ENCODE data around the gene FTSJ3.
A peak's percentile ranks its signal among the peaks of the same experiment; 100 is the strongest.
"Not testable (repeated sequence)": the region's sequence is repeated elsewhere in the genome, so short reads cannot be mapped to it uniquely, and the experiment has no call there.

The FTSJ3 gene

GRCh38 chr17:63827002-63827800 lies at the start of gene FTSJ3, which contains the start of gene PSMC5:
FTSJ3 (minus strand) TSS chr17:63827663; CDS start chr17:63826902, 761 bp downstream.
PSMC5 (plus strand) TSS chr17:63827431; CDS start chr17:63827491, 60 bp downstream.
- peak; percentile 80 to 99 (median 95) for DNase-seq

GRCh38 chr17:63874693-63875092 lies 47.2 kb upstream of the FTSJ3 start:
- not testable (repeated sequence) for DNase-seq

- DNase-seq = not testable (repeated sequence)
Observed at GRCh38 chr17:63874061-63874626, 46.7 kb upstream of the FTSJ3 start.

GRCh38 chr17:63873577-63873976 lies 46.1 kb upstream of the FTSJ3 start, which contains the start of gene CSH2:
CSH2 (minus strand) TSS chr17:63873677; CDS start chr17:63873614, 63 bp downstream.
- DNase-seq = not testable (repeated sequence)

- DNase-seq = not testable (repeated sequence)
Observed at GRCh38 chr17:63871646-63872365, 44.3 kb upstream of the FTSJ3 start.

- not testable (repeated sequence) for DNase-seq
Observed at GRCh38 chr17:63870292-63870665, 42.8 kb upstream of the FTSJ3 start.

GRCh38 chr17:63869491-63870291 lies 42.2 kb upstream of the FTSJ3 start:
- not testable (repeated sequence) for DNase-seq

GRCh38 chr17:63866625-63867024 lies 39.2 kb upstream of the FTSJ3 start:
- DNase-seq = not testable (repeated sequence)

- DNase-seq = no peak
Observed at GRCh38 chr17:63859257-63859656, 31.8 kb upstream of the FTSJ3 start.

- not testable (repeated sequence) for DNase-seq
Observed at GRCh38 chr17:63856425-63856824, 29.0 kb upstream of the FTSJ3 start.

GRCh38 chr17:63855185-63855584 lies 27.7 kb upstream of the FTSJ3 start:
- no peak for DNase-seq

- no peak for DNase-seq
Observed at GRCh38 chr17:63854709-63855108, 27.2 kb upstream of the FTSJ3 start.

- DNase-seq = no peak
Observed at GRCh38 chr17:63853260-63853659, 25.8 kb upstream of the FTSJ3 start.

GRCh38 chr17:63850401-63850800 lies 22.9 kb upstream of the FTSJ3 start:
- no peak for DNase-seq

- peak in 55 of 56 donors; percentile 46 to 95 (median 79) for DNase-seq
Observed at GRCh38 chr17:63848834-63849689, 21.6 kb upstream of the FTSJ3 start.

GRCh38 chr17:63847525-63848249 lies 20.2 kb upstream of the FTSJ3 start:
- no peak for DNase-seq

GRCh38 chr17:63845509-63845908 lies 18.0 kb upstream of the FTSJ3 start:
- DNase-seq = no peak

GRCh38 chr17:63843910-63844677 lies 16.6 kb upstream of the FTSJ3 start:
- no peak for DNase-seq
